ENCODE data around the gene TMCC1.

Gene TMCC1

DNA sequence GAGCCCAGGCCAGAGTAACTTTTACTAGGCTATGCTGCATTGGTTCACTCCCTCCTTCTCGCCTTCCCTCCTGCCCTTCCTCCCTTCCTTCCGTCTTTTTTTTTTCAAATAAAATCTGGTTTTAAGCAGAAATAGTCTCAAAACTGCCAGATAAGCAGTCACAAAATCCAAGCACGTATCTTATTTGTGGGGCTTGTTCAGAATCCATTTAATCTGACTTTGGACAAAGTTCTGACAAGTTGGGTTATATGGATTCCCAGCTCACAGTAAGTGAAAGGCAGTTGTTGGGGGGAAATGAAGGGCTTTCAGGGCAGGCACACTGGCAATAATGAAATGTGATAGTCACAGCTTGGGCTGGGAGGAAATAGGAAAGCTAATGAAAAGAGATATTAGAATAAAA, 255.0 kb downstream of the TMCC1 start:
- DNase-seq (ENCODE audit: low read depth) = no peak
- H3K4me3 ChIP-seq (ENCODE audit: low read length) = no peak overlapping the region
- TF ChIP-seq CTCF (IDR thresholded peaks at IDR 0.05; ENCODE audit: insufficient read depth, low read depth, low read length, missing control alignments) = no peak

GRCh38 chr3:129636082-129636481, 257.4 kb downstream of the TMCC1 start:
- no peak for DNase-seq (ENCODE audit: low read depth)
- H3K4me3 ChIP-seq (ENCODE audit: low read length) = no peak overlapping the region
- no peak for TF ChIP-seq CTCF (IDR thresholded peaks at IDR 0.05; ENCODE audit: insufficient read depth, low read depth, low read length, missing control alignments)

GRCh38 chr3:129635656-129636055, 257.9 kb downstream of the TMCC1 start:
- no peak overlapping the region for H3K4me3 ChIP-seq (ENCODE audit: low read length)
- no peak for TF ChIP-seq CTCF (IDR thresholded peaks at IDR 0.05; ENCODE audit: insufficient read depth, low read depth, low read length, missing control alignments)
- DNase-seq (ENCODE audit: low read depth) = no peak

DNA sequence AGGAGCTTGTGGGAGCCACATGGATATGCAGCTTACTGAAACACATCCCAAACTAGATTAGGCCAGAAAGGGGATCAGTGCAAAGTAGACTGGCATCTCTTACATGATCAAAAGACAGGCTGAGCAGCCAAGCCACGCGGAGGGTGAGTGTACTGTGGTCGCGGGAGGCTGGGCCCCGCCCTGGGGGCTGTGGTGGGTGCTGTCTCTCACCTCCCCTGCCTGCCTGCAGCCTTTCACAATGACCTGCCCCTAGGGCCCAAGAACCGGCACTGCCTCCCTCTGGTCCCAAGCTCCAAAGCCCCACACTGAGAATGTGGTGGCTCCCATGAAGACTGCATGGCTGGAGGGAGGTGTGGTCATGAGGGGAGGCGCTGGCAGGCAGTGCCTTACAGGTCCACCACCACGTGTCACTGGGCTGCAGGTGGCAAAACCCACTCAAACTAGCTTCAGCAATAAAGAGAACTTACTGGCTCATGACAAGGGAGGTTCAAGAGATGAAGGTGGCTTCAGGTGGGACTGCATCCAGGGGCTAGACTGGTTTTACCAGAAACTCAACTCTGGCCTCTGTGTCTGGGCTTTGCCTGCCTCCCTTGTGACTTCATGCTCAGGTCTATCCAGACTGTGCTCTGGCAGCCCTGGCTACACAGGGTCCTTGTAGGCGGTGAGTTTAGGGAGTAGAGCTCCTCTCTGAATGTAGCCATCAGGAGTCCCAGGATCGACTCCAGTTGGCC, 259.6 kb downstream of the TMCC1 start:
- no peak overlapping the region for H3K4me3 ChIP-seq (ENCODE audit: low read length)
- TF ChIP-seq CTCF (IDR thresholded peaks at IDR 0.05; ENCODE audit: insufficient read depth, low read depth, low read length, missing control alignments) = no peak
- peak; percentile 29 for DNase-seq (ENCODE audit: low read depth)

- DNase-seq (ENCODE audit: low read depth) = no peak
- TF ChIP-seq CTCF (IDR thresholded peaks at IDR 0.05; ENCODE audit: insufficient read depth, low read depth, low read length, missing control alignments) = no peak
- H3K4me3 ChIP-seq (ENCODE audit: low read length) = no peak overlapping the region
Observed at GRCh38 chr3:129632977-129633376, 260.5 kb downstream of the TMCC1 start.

DNA sequence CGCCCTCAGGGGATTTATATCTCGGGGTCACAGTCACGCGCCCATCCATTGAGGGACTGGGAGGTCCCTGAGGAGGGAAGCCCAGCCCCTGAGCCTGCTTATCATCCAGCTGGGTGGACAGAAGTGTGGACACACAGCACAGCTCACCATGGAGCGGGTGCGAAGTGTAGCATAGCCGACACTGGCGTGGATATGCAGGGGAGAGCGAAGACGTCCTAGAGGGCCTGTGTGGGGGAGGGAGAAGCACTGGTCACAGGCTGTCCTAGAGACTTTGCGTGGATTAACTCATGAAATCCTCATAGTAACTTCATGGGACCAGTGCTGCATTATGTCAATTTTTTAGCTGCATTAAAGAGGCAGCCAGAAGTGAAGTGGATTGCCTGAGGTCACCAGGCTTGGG, 261.0 kb downstream of the TMCC1 start:
- no peak for DNase-seq (ENCODE audit: low read depth)
- TF ChIP-seq CTCF (IDR thresholded peaks at IDR 0.05; ENCODE audit: insufficient read depth, low read depth, low read length, missing control alignments) = no peak
- H3K4me3 ChIP-seq (ENCODE audit: low read length) = no peak overlapping the region

GRCh38 chr3:129632056-129632455, 261.5 kb downstream of the TMCC1 start:
- no peak for TF ChIP-seq CTCF (IDR thresholded peaks at IDR 0.05; ENCODE audit: insufficient read depth, low read depth, low read length, missing control alignments)
- H3K4me3 ChIP-seq (ENCODE audit: low read length) = no peak overlapping the region
- DNase-seq (ENCODE audit: low read depth) = no peak
